IPS DF 6.9 (cell line): ENCODE measurements around the gene ALK.
"Not testable (repeated sequence)": the region's sequence is repeated elsewhere in the genome, so short reads cannot be mapped to it uniquely, and the experiment has no call there.

Source experiments
- DNase-seq: peaks from one replicate; pipeline ENCODE4 v3.0.0-alpha.2; 2013; ENCODE audit warnings: low read depth, low spot score
- H3K27ac ChIP-seq: one replicate; pipeline ENCODE4 v1.5.1; 2013; ENCODE audit warnings: low read length, control low read depth
- H3K27me3 ChIP-seq: 2 replicates; pipeline ENCODE4 v1.6.1; 2013; ENCODE audit warnings: mild to moderate bottlenecking, low read length; ENCODE audit not compliant: control insufficient read depth, insufficient read depth
- H3K36me3 ChIP-seq: 2 replicates; pipeline ENCODE4 v1.6.1; 2013; ENCODE audit warnings: low read length; ENCODE audit not compliant: control insufficient read depth, insufficient read depth
- H3K4me1 ChIP-seq: 2 replicates; pipeline ENCODE4 v1.6.1; 2013; ENCODE audit warnings: low read length; ENCODE audit not compliant: control insufficient read depth, insufficient read depth
- H3K4me3 ChIP-seq: 2 replicates; pipeline ENCODE4 v1.5.1; 2013; ENCODE audit warnings: mild to moderate bottlenecking, low read length
- H3K9me3 ChIP-seq: 2 replicates; pipeline ENCODE4 v1.6.1; 2013; ENCODE audit warnings: low read length, inconsistent platforms; ENCODE audit not compliant: control insufficient read depth, insufficient read depth
- WGBS: extraction: QIAGEN DNeasy Blood & Tissue Kit; methylation state at CpG from one replicate; pipeline ENCODE4 v1.1.7; 2013; ENCODE audit warnings: mixed read lengths, missing lambda C conversion rate; ENCODE audit not compliant: insufficient read length, insufficient coverage; 5-methylcytosine and 5-hydroxymethylcytosine counted together

Gene ALK

DNA sequence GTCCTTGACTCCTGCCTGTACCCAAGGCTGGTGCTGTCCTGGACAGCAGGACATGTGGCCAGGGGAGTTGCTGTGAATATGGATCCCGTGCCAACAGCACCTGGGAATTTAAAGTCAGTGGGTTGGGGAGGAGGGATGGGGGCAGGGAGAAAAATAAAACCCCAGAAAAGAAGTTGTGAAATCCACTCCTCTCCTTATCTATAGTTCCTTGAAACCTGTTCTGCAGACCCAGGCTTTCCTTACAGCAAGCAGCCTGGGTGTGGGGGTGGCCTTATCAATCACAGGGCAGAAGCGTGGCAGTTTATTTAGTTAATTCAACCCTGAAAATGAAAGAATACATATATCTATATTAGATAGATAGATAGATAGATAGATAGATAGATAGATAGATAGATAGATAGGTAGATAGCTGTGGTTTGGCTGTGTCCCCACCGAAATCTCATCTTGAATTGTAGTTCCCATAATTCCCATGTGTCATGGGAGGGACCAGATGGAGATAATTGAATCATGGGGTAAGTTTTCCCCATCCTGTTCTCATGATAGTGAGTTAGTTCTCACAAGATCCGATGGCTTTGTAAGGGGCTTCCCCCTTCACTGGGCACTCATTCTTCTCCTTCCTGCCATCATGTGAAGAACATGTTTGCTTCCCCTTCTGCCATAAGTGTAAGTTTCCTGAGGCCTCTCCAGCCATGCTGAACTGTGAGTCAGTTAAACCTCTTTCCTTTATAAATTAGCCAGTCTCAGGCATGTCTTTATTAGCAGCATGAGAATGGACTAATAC, 667.7 kb downstream of the ALK start:
- not testable (repeated sequence) for H3K27ac ChIP-seq, H3K27me3 ChIP-seq, H3K36me3 ChIP-seq, DNase-seq, H3K4me1 ChIP-seq, H3K9me3 ChIP-seq, H3K4me3 ChIP-seq
- WGBS: no CpG with 5 or more reads among the region's 4 CpGs

GRCh38 chr2:29253026-29253425, 668.4 kb downstream of the ALK start:
- Histone ChIP-seq H3K4me1 (peaks cover 1% of the 10 kb centered on the region; the same call in 1 of the 2 replicates), H3K36me3 (no peaks in the 10 kb centered on the region), H3K4me3 (no peak overlapping the region), H3K9me3 (no peaks in the 10 kb centered on the region), H3K27me3 (no peaks in the 10 kb centered on the region; the same call in 1 of the 2 replicates), H3K27ac (no peak overlapping the region)
- DNase-seq: no peak
- WGBS: no CpG with 5 or more reads among the region's 3 CpGs

DNA sequence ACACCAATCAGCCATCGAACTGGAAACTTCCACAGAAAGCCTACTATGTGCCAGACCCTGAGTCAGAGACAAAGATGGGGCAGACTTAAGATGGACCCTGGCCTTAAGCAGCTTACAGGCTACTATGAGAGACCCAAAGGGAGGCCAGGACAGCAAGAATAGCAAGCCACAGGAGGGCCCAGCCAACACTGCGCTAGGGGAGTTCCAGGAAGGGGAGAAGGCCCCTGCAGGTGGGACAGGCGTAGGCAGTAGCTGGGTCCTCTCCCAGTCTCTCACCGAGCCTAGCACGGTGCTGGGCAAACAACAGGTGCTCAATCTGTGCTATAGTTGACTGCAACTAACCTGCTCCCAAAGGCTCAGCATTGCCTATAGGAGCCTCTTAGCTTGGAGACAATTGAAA, 670.0 kb downstream of the ALK start:
- H3K4me3 ChIP-seq: no peak overlapping the region
- H3K4me1 ChIP-seq: peaks cover 1% of the 10 kb centered on the region; the same call in 1 of the 2 replicates
- H3K27me3 ChIP-seq: no peaks in the 10 kb centered on the region; the same call in 1 of the 2 replicates
- no peaks in the 10 kb centered on the region for H3K9me3 ChIP-seq
- DNase-seq: no peak
- WGBS: no CpG with 5 or more reads among the region's 5 CpGs
- no peaks in the 10 kb centered on the region for H3K36me3 ChIP-seq
- no peak overlapping the region for H3K27ac ChIP-seq

DNA sequence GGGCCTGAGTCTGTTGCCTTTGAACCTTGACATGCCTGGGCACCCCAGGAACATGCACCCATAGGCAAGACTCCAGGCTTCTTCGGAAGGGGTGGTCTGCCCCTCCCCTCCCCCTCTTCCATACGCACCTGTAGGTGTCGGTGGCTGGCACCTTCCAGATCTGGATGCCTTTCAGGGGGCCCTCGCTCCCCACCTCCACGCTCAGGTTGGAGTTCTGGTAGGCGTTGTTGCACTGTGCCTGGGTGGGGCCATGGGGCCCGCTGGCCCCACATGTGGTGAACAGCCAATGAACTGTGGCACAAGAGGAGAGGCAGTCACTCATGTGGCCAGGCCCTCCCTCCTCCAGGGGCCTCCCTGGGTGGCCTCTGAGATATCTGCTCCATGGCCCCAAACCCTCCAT, 670.4 kb downstream of the ALK start:
- WGBS: no CpG with 5 or more reads among the region's 7 CpGs
- Histone ChIP-seq H3K27me3 (no peaks in the 10 kb centered on the region; the same call in 1 of the 2 replicates), H3K4me1 (peaks cover 1% of the 10 kb centered on the region; the same call in 1 of the 2 replicates), H3K4me3 (no peak overlapping the region), H3K27ac (no peak overlapping the region), H3K9me3 (no peaks in the 10 kb centered on the region), H3K36me3 (no peaks in the 10 kb centered on the region)
- no peak for DNase-seq

DNA sequence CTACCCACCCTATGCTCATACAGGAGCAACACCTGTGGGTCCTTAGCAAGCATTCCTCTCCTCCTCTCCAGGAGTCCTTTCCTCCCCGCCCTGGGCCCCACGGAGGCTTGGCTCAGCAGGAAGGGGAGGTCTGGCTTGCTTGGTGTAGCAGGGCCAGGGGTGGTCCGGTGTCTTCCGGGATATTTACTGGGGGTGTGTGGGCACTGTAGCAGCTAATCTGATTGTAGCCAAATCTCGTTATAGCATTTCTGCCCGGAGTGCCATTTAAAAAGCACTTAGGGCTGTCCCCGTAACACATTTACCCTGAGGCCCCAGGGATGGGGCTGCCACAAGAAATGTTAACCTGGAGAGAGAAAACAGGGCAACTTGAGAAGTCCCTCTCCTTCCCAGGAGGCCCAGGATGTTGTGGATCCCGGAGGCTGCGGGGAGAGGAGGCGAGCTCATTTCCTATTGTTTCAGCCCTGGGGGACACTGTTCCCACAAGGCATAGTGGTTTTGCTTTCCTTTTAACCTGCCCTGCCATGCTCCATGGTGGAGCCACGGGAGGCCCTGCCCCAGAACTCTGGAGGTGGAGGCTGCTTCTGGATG, 671.6 kb downstream of the ALK start:
- Histone ChIP-seq H3K27me3 (no peaks in the 10 kb centered on the region; the same call in 1 of the 2 replicates), H3K4me3 (no peak overlapping the region), H3K4me1 (peaks cover 1% of the 10 kb centered on the region; the same call in 1 of the 2 replicates), H3K9me3 (no peaks in the 10 kb centered on the region), H3K27ac (no peak overlapping the region), H3K36me3 (no peaks in the 10 kb centered on the region)
- no CpG with 5 or more reads among the region's 11 CpGs for WGBS
- DNase-seq: no peak

DNA sequence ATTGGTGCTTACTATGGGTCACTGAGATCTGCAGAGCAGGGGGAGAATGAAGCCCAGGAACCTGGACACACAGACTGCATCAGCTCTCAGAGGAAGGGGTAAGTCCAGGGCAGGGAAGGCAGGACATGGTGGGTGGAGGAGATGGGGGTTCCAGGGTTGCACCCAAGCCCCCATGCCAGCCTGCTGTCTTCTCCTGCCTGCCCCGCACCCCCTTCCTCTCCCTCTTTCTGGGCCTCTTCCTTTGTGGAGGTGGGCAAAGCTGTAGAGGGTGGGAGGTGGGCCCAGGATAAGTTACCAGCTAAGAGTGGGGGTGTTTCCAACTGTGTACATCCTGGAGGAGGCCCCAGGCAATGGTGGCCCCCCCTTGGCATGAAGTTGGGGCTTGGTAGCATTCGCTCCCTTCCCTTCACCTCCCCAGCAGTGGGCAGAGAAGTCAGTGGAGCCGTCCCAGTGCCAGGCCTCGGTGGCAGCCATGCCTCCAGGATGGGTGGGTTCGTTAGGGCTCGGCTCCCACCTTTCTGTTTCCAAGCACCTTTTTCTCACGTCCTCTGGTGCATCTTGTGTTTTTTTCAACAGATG, 674.0 kb downstream of the ALK start:
- DNase-seq: no peak
- Histone ChIP-seq H3K4me1 (peaks cover 1% of the 10 kb centered on the region; the same call in 1 of the 2 replicates), H3K4me3 (no peak overlapping the region), H3K36me3 (no peaks in the 10 kb centered on the region), H3K27me3 (no peaks in the 10 kb centered on the region; the same call in 1 of the 2 replicates), H3K27ac (no peak overlapping the region), H3K9me3 (no peaks in the 10 kb centered on the region)
- WGBS: no CpG with 5 or more reads among the region's 7 CpGs

DNA sequence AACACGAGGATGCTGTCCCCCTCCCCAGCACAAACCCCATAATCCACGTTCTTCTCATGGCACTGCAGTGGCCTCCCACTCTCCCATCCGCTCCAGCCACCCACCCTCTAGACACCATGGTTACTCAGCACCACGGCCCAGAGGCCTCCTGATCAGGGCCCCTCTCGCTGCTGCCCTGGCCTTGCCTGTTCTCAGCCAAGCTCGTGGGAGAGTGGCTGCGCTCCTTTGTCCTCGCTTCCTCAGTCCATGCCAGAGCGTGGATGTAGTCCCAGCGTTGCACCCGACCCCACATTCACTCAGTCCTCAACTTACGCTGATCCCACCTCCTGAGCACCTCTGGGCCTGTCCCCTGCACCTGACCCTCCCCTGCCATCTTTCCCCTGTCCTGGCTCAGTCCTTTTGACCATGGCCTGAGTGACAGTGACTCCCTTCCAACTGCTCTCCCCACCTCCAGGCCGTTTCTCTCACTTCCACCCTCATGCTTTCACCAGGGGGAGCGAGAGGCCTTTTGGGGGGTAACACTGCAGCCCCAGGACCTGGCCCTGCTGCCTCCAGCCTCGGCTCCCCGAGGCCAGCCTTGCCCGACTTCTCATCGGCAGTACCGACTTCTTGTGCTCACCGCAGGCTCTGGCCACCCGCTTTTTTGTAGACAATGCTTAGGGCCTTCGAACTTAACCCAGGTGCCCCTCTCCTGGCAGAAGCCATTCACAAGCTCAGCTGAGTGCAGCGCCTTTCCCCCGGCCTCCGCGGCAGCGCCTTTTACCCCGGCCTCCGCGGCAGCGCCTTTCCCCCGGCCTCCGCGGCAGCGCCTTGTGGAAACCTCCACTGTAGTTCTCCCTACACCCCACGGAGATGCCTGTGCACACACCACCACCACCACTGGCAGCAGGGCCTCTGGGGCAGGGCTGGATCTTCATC, 674.7 kb downstream of the ALK start:
- no peak overlapping the region for H3K27ac ChIP-seq
- H3K27me3 ChIP-seq: no peaks in the 10 kb centered on the region; the same call in 1 of the 2 replicates
- H3K4me1 ChIP-seq: no peaks in the 10 kb centered on the region
- H3K9me3 ChIP-seq: no peaks in the 10 kb centered on the region
- DNase-seq: no peak
- no CpG with 5 or more reads among the region's 36 CpGs for WGBS
- no peak overlapping the region for H3K4me3 ChIP-seq
- H3K36me3 ChIP-seq: no peaks in the 10 kb centered on the region

DNA sequence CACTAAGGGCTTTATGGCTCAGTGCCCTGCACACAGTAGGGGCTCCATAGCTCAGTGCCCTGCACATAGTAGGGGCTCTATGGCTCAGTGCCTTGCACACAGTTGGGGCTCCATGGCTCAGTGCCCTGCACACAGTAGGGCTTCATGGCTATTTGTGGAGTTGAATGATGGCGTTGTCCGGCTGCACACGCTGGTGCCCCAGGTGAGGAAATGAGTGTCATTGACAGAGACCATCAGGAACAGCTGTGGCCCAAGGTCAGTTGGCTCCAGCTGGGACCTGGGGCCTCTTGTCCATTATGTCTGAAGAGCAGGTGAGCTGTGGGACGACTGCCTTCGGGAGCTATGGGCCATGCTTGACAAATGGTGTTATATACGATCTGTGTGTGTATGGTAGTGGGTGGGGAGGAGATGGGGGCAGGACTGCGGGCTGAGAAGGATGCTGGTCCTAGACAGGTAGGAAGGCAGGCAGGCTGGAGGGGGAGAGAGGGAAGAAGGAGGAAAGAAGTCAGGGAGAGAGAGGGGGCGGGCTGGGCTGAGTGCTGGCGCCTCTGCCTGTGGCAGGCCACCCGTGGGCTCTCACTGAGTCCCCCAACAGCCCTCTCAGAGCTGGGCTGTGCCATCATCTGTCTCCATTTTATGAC, 675.5 kb downstream of the ALK start:
- H3K36me3 ChIP-seq: no peaks in the 10 kb centered on the region
- DNase-seq: no peak
- no peak overlapping the region for H3K4me3 ChIP-seq
- H3K27me3 ChIP-seq: no peaks in the 10 kb centered on the region; the same call in 1 of the 2 replicates
- no peaks in the 10 kb centered on the region for H3K4me1 ChIP-seq
- H3K27ac ChIP-seq: no peak overlapping the region
- H3K9me3 ChIP-seq: no peaks in the 10 kb centered on the region
- WGBS: no CpG with 5 or more reads among the region's 10 CpGs

DNA sequence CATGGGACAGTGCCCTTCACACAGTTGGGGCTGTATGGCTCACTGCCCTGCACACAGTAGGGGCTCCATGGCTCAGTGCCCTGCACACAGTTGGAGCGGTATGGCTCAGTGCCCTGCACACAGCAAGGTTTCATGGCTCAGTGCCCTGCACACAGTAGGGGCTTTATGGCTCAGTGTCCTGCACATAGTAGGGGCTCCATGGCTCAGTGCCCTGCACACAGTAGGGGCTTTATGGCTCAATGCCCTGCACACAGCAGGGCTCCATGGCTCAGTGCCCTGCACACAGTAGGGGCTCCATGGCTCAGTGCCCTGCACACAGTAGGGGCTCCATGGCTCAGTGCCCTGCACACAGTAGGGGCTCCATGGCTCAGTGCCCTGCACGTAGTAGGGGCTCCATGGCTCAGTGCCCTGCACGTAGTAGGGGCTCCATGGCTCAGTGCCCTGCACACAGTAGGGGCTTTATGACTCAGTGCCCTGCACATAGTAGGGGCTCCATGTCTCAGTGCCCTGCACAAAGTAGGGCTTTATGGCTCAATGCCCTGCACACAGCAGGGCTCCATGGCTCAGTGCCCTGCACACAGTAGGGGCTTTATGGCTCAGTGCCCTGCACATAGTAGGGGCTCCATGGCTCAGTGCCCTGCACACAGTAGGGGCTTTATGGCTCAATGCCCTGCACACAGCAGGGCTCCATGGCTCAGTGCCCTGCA, 676.2 kb downstream of the ALK start:
- not testable (repeated sequence) for H3K27me3 ChIP-seq, DNase-seq, H3K36me3 ChIP-seq, H3K27ac ChIP-seq, H3K4me3 ChIP-seq, H3K9me3 ChIP-seq, H3K4me1 ChIP-seq
- no CpG with 5 or more reads among the region's 3 CpGs for WGBS
